ENCODE data around the gene PCDHGA7. TPM values are rescaled to one million over a fixed set of nuclear protein-coding genes. Genes with fewer than 3 reads are reported as not detected.
"Not testable (repeated sequence)": the region's sequence is repeated elsewhere in the genome, so short reads cannot be mapped to it uniquely, and the experiment has no call there.

PCDHGA7 gene
- total and polyA plus RNA-seq, 5 donors from 2014 or later: 0.09 TPM; not detected in 4

GRCh38 chr5:141369994-141370848 is 12.3 kb upstream of the PCDHGA7 start, which contains the start of gene PCDHGB3:
Gene PCDHGB3, plus strand, starts transcription at chr5:141370242. Its CDS starts 153 bp downstream, at chr5:141370395.
- Histone ChIP-seq H3K27ac (ENCODE audit: insufficient read depth, low read length, poor library complexity, severe bottlenecking) (no peak within 1 kb of the TSS), H3K27me3 (ENCODE audit: control insufficient read depth, insufficient read depth, low read length) (peaks cover 39% of the 10 kb centered on the region), H3K9me3 (ENCODE audit: control insufficient read depth in 2 of 2, low read length in 2 of 2) (peaks cover 29 to 57% of the 10 kb centered on the region in 2 experiments), H3K36me3 (ENCODE audit: control insufficient read depth, insufficient read depth, low read length) (no peaks in the 10 kb centered on the region), H3K4me1 (ENCODE audit: control insufficient read depth, insufficient read depth, low read length, poor library complexity, severe bottlenecking) (peaks cover 8% of the 10 kb centered on the region), H3K4me3 (ENCODE audit: low read depth, low read length) (peak within 1 kb of the TSS; percentile 35)
- no peak within 1 kb of the TSS for H3K27ac Mint-ChIP-seq
- peak within 1 kb of the TSS in 3 of 4 donors; percentile 15 to 71 (median 51) for H3K4me3 Mint-ChIP-seq
- peaks cover 4% of the 10 kb centered on the region for H3K36me3 Mint-ChIP-seq
- peaks cover 0 to 51% (median 14%) of the 10 kb centered on the region in 7 donors for H3K9me3 Mint-ChIP-seq
- H3K4me1 Mint-ChIP-seq: peaks cover 0 to 15% (median 2%) of the 10 kb centered on the region in 4 donors
- ATAC-seq (ENCODE audit: low read depth in 2 of 2): peak; percentile 50 to 59
- peak in 1 of 3 donors; percentile 26 for DNase-seq
- H3K27me3 Mint-ChIP-seq: peaks cover 61% of the 10 kb centered on the region

GRCh38 chr5:141371572-141372475 is 10.7 kb upstream of the PCDHGA7 start:
- H3K4me1 Mint-ChIP-seq: peaks cover 0 to 15% (median 2%) of the 10 kb centered on the region in 4 donors
- DNase-seq (no peak), ATAC-seq (ENCODE audit: low read depth in 2 of 2) (no peak)
- H3K9me3 Mint-ChIP-seq: peaks cover 0 to 46% (median 11%) of the 10 kb centered on the region in 7 donors
- Histone ChIP-seq H3K27ac (ENCODE audit: insufficient read depth, low read length, poor library complexity, severe bottlenecking) (no peak overlapping the region), H3K9me3 (ENCODE audit: control insufficient read depth in 2 of 2, low read length in 2 of 2) (peaks cover 30 to 50% of the 10 kb centered on the region in 2 experiments), H3K36me3 (ENCODE audit: control insufficient read depth, insufficient read depth, low read length) (no peaks in the 10 kb centered on the region), H3K27me3 (ENCODE audit: control insufficient read depth, insufficient read depth, low read length) (peaks cover 37% of the 10 kb centered on the region), H3K4me1 (ENCODE audit: control insufficient read depth, insufficient read depth, low read length, poor library complexity, severe bottlenecking) (peaks cover 8% of the 10 kb centered on the region), H3K4me3 (ENCODE audit: low read depth, low read length) (no peak overlapping the region)
- H3K27ac Mint-ChIP-seq: no peak overlapping the region
- no peak overlapping the region for H3K4me3 Mint-ChIP-seq
- H3K36me3 Mint-ChIP-seq: peaks cover 4% of the 10 kb centered on the region
- peaks cover 48% of the 10 kb centered on the region for H3K27me3 Mint-ChIP-seq

- H3K9me3 Mint-ChIP-seq: peaks cover 0 to 56% (median 11%) of the 10 kb centered on the region in 7 donors
- H3K27me3 ChIP-seq (ENCODE audit: control insufficient read depth, insufficient read depth, low read length): peaks cover 39% of the 10 kb centered on the region
- H3K4me1 ChIP-seq (ENCODE audit: control insufficient read depth, insufficient read depth, low read length, poor library complexity, severe bottlenecking): peaks cover 8% of the 10 kb centered on the region
- no peak within 1 kb of the TSS for H3K27ac Mint-ChIP-seq
- H3K4me1 Mint-ChIP-seq: peaks cover 0 to 15% (median 2%) of the 10 kb centered on the region in 4 donors
- peaks cover 28 to 58% of the 10 kb centered on the region in 2 experiments for H3K9me3 ChIP-seq (ENCODE audit: control insufficient read depth in 2 of 2, low read length in 2 of 2)
- peaks cover 4% of the 10 kb centered on the region for H3K36me3 Mint-ChIP-seq
- DNase-seq (peak in 1 of 3 donors; percentile 19), ATAC-seq (ENCODE audit: low read depth in 2 of 2) (no peak)
- H3K4me3 Mint-ChIP-seq: peak within 1 kb of the TSS in 3 of 4 donors; percentile 5 to 75 (median 36)
- H3K27me3 Mint-ChIP-seq: peaks cover 49% of the 10 kb centered on the region
- H3K4me3 ChIP-seq (ENCODE audit: low read depth, low read length): peak within 1 kb of the TSS; percentile 43
- H3K27ac ChIP-seq (ENCODE audit: insufficient read depth, low read length, poor library complexity, severe bottlenecking): no peak within 1 kb of the TSS
- no peaks in the 10 kb centered on the region for H3K36me3 ChIP-seq (ENCODE audit: control insufficient read depth, insufficient read depth, low read length)
Measured at GRCh38 chr5:141373673-141374317, 8.7 kb upstream of the PCDHGA7 start, which contains the start of gene PCDHGA6. Gene PCDHGA6, plus strand, starts transcription at chr5:141373891. Its CDS starts 193 bp downstream, at chr5:141374084.

GRCh38 chr5:141374627-141375026 is 7.9 kb upstream of the PCDHGA7 start:
- H3K36me3 Mint-ChIP-seq: peaks cover 4% of the 10 kb centered on the region
- H3K9me3 Mint-ChIP-seq: peaks cover 0 to 60% (median 11%) of the 10 kb centered on the region in 7 donors
- Histone ChIP-seq H3K4me3 (ENCODE audit: low read depth, low read length) (no peak overlapping the region), H3K27me3 (ENCODE audit: control insufficient read depth, insufficient read depth, low read length) (peaks cover 34% of the 10 kb centered on the region), H3K27ac (ENCODE audit: insufficient read depth, low read length, poor library complexity, severe bottlenecking) (no peak overlapping the region), H3K9me3 (ENCODE audit: control insufficient read depth in 2 of 2, low read length in 2 of 2) (peaks cover 28 to 58% of the 10 kb centered on the region in 2 experiments), H3K36me3 (ENCODE audit: control insufficient read depth, insufficient read depth, low read length) (no peaks in the 10 kb centered on the region), H3K4me1 (ENCODE audit: control insufficient read depth, insufficient read depth, low read length, poor library complexity, severe bottlenecking) (peaks cover 8% of the 10 kb centered on the region)
- ATAC-seq (ENCODE audit: low read depth in 2 of 2) (no peak), DNase-seq (no peak)
- H3K4me3 Mint-ChIP-seq: no peak overlapping the region
- H3K27ac Mint-ChIP-seq: no peak overlapping the region
- H3K27me3 Mint-ChIP-seq: peaks cover 52% of the 10 kb centered on the region
- peaks cover 0 to 14% (median 2%) of the 10 kb centered on the region in 4 donors for H3K4me1 Mint-ChIP-seq

DNA sequence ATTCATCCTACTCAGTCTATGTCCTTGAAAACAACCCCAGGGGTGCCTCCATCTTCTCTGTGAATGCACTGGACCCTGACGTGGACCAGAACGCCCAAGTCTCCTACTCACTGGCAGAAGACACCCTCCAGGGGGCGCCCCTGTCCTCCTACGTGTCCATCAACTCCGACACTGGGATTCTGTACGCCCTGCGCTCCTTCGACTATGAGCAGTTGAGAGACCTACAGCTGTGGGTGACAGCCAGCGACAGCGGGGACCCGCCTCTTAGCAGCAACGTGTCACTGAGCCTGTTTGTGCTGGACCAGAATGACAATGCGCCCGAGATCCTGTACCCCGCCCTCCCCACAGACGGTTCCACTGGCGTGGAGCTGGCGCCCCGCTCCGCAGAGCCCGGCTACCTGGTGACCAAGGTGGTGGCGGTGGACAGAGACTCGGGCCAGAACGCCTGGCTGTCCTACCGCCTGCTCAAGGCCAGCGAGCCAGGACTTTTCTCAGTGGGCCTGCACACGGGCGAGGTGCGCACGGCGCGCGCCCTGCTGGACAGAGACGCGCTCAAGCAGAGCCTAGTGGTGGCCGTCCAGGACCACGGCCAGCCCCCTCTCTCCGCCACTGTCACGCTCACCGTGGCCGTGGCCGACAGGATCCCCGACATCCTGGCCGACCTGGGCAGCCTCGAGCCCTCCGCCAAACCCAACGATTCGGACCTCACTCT is 6.9 kb upstream of the PCDHGA7 start:
- H3K4me3 Mint-ChIP-seq; H3K4me1 Mint-ChIP-seq; H3K36me3 ChIP-seq (ENCODE audit: control insufficient read depth, insufficient read depth, low read length); H3K4me1 ChIP-seq (ENCODE audit: control insufficient read depth, insufficient read depth, low read length, poor library complexity, severe bottlenecking); ATAC-seq (ENCODE audit: low read depth in 2 of 2); H3K4me3 ChIP-seq (ENCODE audit: low read depth, low read length); H3K27ac Mint-ChIP-seq; H3K27ac ChIP-seq (ENCODE audit: insufficient read depth, low read length, poor library complexity, severe bottlenecking); DNase-seq; H3K36me3 Mint-ChIP-seq: not testable (repeated sequence)
- Mint-ChIP-seq H3K27me3 (peaks cover 46% of the 10 kb centered on the region), H3K9me3 (peaks cover 0 to 56% (median 7%) of the 10 kb centered on the region in 7 donors)
- peaks cover 28 to 51% of the 10 kb centered on the region in 2 experiments for H3K9me3 ChIP-seq (ENCODE audit: control insufficient read depth in 2 of 2, low read length in 2 of 2)
- H3K27me3 ChIP-seq (ENCODE audit: control insufficient read depth, insufficient read depth, low read length): peaks cover 33% of the 10 kb centered on the region

GRCh38 chr5:141383345-141383744 is 803 bp downstream of the PCDHGA7 start:
- Mint-ChIP-seq H3K9me3 (peaks cover 0 to 49% (median 17%) of the 10 kb centered on the region in 7 donors), H3K27me3 (peaks cover 60% of the 10 kb centered on the region), H3K36me3 (no peaks in the 10 kb centered on the region), H3K27ac (no peak overlapping the region), H3K4me1 (peaks cover 0 to 2% (median 0%) of the 10 kb centered on the region in 4 donors), H3K4me3 (no peak overlapping the region)
- no peak overlapping the region for H3K27ac ChIP-seq (ENCODE audit: insufficient read depth, low read length, poor library complexity, severe bottlenecking)
- DNase-seq (no peak), ATAC-seq (ENCODE audit: low read depth in 2 of 2) (no peak)
- no peaks in the 10 kb centered on the region for H3K36me3 ChIP-seq (ENCODE audit: control insufficient read depth, insufficient read depth, low read length)
- peaks cover 42% of the 10 kb centered on the region for H3K27me3 ChIP-seq (ENCODE audit: control insufficient read depth, insufficient read depth, low read length)
- H3K4me3 ChIP-seq (ENCODE audit: low read depth, low read length): no peak overlapping the region
- peaks cover 18 to 30% of the 10 kb centered on the region in 2 experiments for H3K9me3 ChIP-seq (ENCODE audit: control insufficient read depth in 2 of 2, low read length in 2 of 2)
- H3K4me1 ChIP-seq (ENCODE audit: control insufficient read depth, insufficient read depth, low read length, poor library complexity, severe bottlenecking): no peaks in the 10 kb centered on the region
